Renal cortical epithelial cell (primary cell): Measurements from ENCODE around the gene ORMDL1. TPM values are rescaled to one million over a fixed set of nuclear protein-coding genes. Genes with fewer than 3 reads are reported as not detected.
"Not testable (repeated sequence)": the region's sequence is repeated elsewhere in the genome, so short reads cannot be mapped to it uniquely, and the experiment has no call there.

Source experiments
- DNase-seq: peaks from one replicate; pipeline ENCODE4 v3.0.0-alpha.2; 2011; ENCODE audit warnings: low read depth
- total RNA-seq: library from RNA; depleted of rRNA; stranded (reverse); fragments of >200 nt; gene quantifications from 2 replicates; pipeline ENCODE4 v1.2.3, GENCODE V29; 2014

The ORMDL1 gene
- total RNA-seq, 1 donor from 2014 or later: 70.4 TPM

DNA sequence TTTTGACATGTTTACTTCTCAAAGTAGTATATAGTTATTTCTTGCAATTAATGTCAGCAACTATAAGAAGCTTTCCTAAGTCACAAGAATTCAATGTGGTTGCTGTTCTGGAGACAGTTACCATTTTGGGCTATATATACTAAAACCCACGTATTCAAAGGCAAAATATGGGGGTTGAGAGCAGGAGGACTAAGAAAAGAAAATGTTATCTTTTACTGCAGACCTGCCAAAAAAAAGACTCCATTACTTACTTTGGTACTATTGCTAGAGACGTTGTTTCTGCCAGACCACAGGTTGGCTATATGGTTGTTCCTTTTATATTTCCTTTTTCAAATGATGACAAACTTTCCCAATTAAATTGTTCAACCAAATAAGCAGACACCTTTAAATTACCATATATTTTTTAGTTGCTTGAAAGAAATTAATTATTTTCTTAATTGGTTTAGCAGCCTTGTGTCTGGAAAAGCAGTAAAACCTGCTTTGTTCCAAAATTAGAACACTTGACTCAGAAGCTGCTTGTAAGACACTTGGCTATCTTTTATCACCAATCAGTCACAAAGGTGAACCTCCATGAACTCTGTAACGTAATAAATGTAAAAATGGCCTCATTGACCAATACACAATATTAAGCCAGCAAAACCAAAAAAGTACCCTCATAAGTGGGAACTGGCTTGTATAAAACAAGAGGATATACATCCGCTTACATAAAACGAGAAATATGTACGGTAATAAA is 13.4 kb downstream of the ORMDL1 start:
- no peak for DNase-seq

DNA sequence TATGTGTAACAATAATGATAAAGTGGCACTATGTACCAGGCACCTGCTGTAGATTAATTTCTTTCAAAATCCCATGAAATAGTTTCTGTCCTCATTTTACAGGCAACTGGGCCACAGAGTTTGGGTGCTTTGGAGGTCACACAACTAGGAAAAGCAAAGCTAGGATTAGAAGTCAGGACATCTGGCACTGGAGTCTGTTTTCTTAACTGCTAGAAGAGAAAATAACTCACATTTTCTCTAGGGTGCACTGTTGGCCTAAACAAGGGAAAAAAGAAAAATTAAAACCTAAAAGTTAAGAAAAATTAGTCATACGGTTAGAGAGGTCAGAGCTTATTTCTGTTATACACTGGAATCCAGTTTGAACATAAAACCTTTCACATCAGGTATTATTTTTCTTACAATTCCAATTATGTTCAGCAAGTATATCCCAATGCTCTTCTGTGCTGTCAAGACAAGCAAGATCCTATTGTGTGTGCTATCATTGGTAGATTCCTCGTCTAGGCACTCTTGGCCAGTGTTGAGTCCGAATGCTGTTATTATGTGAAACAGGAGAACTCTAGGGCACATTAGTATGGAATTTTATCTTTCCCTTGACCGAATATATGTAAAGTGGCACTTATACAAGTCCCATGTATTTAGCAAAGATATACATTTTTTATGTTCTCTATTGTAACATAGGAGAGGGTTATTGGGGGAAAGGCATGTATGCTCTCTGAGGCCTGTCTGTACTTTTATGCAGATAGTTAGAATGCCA is 20.1 kb downstream of the ORMDL1 start:
- DNase-seq: no peak

DNA sequence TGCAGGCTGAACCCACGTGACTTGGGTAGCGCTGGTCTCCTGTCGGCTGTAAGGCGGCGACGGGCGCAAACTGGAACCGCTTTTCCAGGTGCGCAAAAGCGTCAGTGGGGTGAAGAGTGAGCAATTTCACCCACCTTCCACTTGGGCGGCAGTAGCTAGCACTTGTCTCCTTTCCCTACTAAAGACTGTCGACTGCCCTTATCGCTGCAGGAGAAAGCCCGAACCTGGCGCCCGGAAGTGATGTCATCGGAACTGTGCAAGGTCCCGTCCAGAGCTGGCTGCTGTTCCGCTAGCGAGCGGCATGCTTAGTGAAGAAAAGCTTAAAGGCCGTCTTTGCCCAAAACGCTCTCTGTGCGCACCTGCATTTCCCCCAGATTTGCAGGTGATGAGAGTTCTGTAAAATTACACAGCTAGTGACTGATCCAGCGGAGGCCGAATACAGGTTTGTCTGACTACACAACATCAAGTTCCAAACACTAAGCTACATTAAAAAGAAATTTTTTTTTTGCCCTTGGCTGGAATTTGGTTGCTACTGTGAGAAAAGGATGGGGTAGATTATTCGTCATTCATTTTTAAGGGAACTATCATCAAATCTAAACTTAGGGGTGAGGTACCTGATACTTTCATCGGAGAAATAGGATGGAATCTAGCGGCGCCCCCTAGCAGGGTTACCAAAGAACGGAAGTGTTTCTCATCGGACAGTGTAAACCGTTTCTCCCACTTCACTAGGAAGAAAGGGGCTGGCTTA is 21.4 kb downstream of the ORMDL1 start, which contains the start of gene OSGEPL1:
TSS of gene OSGEPL1 (minus strand) at position 242 of the 748 bp plus-strand sequence. CDS start 1,152 bp downstream, outside the sequence.
- peak; percentile 87 for DNase-seq

DNA sequence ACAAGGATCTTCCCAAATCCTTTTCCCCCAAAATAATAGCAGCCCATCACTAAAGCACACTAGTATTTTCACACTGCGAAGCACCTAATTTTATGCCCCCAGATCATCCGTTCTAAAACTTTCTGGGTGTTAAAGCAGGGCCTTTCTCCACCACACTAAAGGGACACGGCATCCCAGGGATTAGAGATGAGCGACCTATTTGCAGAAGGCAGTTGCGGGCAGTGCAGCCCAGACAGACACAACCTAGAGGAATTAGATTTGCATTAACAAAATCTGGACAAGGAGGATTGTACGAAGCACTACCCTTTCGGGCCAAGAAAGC is 21.9 kb downstream of the ORMDL1 start:
- DNase-seq: no peak

DNA sequence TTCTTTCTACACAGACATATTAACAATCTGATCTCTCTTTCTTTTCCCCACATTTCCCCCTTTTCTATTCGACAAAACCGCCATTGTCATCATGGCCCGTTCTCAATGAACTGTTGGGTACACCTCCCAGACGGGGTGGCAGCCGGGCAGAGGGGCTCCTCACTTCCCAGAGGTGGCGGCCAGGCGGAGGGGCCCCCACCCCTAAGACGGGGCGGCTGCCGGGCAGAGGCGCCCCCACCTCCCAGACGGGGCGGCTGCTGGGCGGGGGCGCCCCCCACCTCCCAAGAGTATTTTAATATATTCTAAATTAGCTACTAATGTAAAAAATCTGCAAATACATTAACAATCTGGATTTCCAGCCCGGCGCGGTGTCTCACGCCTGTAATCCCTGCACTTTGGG is 24.0 kb downstream of the ORMDL1 start:
- not testable (repeated sequence) for DNase-seq

DNA sequence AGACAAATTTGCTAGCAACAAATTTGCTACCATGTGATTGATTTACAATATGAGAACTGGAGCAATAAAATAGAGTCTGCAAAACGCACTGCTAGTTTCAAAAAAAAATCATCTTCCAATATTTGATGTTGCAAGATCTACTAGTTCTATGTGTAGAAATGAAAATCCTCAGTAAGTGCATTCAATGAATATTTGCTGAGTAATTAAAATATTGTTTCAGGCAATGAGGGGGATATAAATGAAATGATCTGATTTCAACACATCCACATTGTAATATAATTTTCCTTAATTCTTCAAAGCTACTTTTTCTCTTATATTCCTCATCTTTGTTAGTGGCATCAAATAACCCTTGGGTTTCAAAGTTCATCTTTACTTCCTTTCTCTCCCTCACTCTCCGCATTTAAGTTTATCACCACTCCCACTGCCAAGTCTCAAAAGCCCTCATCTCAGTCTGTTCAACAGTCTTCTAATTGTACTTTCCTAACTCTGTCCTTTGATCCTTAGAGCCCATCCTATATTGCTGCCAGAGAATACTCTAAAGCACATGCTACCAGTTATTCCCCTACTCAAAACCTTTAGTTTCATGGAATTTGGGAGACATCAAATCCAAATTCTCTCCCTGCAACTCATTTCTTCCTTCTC is 27.7 kb downstream of the ORMDL1 start:
- no peak for DNase-seq

DNA sequence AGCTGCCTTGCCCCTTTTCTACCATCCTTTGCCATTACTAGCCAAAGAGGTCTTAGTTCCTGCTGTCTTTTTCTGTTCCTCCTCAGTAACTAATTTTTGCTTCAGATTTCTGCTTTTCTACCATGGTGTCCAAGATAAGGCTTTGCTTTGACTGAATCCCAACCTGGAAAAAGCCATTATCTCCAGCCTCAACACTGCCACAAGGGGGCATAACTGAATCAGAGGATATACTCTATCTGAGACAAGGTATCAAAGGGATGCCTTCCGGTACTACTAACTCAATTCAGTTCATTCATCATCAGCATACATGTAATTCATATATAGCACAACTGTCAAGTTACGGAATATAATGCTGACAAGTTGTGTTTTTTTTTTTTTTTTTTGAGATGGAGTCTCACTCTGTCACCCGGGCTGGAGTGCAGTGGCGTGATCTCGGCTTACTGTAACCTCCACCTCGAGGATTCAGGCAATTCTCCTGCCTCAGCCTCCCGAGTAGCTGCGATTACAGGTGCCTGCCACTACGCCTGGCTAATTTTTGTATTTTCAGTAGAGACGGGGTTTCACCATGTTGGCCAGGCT is 33.0 kb downstream of the ORMDL1 start:
- DNase-seq: peak; percentile 23

DNA sequence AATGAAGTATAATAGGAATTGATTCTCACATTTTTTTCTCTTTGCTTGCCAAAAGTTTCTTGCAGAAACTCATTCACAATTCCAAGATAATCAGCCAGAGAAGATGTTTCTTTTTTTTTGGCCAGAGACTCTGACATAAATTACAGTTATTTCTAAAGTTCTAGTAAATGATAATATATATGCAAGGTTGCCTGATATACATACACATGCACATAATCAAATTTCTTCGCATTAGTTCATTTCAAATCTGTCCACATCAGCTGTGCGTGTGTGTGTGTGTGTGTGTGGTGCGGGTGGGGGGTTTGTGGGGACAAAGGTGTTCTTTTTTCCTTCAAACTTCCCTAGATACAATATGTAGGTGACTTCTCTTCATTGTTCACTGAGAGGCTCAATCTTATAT is 54.7 kb downstream of the ORMDL1 start:
- DNase-seq: no peak

DNA sequence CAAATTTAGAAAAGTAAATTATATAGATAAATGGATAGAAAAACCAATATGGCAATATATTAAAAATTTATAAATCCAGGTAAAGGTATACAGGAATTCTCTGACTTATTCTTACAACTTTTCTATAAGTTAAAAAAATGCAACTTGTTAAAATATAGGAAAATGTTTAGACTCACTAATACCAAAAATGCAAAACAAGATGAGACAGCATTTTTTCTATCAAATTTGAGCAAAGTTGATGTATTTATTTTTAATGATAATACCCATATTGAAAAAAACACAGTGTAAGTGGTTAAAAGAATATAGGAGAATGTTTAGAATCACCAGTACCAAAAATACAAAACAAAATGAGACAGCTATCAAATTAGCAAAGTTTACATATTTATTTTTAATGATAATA is 57.3 kb downstream of the ORMDL1 start:
- no peak for DNase-seq

DNA sequence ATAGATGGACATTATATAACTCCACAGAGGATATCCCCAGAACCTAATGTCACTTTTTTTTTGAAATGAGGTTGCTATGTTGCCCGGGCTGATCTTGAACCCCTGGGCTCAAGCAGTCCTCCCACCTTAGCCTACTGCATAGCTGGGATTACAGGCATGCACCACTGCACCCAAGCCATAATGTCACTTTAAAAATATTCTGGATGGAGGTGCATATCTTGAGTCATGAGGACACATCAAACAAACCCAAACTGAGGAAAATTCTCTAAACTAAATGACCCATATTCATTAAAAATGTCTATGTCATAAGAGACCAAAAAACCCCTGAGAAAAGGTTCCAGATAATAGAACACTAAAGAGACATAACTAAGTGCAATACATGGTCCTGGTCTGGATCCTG is 57.9 kb downstream of the ORMDL1 start:
- peak; percentile 22 for DNase-seq

DNA sequence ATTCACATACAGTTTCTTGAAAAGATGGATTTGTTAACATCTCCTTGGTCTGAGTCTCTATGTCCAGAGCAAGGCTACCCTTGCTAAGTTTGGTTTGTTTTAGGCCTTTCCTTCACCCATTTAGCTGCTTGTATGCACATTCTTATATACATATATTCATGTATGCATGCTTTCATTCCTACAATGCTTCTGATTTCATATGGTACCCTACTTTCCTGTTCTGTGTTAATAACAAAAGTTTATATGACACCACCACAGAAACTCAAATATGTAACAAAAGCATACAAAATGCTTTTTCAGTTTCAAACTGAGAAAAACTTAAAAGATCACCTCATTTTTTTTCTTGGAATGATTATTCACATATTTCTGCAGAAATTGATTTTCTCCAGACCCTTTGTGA is 60.9 kb downstream of the ORMDL1 start:
- no peak for DNase-seq

Other genes starting within 250 kb of the ORMDL1 start
- 2.8 and 26.3 TPM in 2 replicates for gene SLC40A1, start 203.6 kb downstream of the ORMDL1 start, total RNA-seq
- 64.9 and 65.6 TPM in 2 replicates for gene ASNSD1, start 122.9 kb downstream of the ORMDL1 start, total RNA-seq
- 7.1 and 7.6 TPM in 2 replicates for gene ANKAR, start 109.7 kb downstream of the ORMDL1 start, total RNA-seq
- 7.3 and 8.0 TPM in 2 replicates for gene OSGEPL1, start 21.5 kb downstream of the ORMDL1 start, total RNA-seq
- gene PMS1, start 111 bp upstream of the ORMDL1 start, total RNA-seq: 23.6 and 28.4 TPM in 2 replicates